GM18499 (cell line): Measurements from ENCODE around the gene ECI1.

ENCODE experiments used
- ATAC-seq: cut with Tn5 transposase; IDR thresholded peaks from one replicate; pipeline ENCODE4 v1.9.1; 2021; ENCODE audit warnings: moderate number of reproducible peaks; ENCODE audit not compliant: insufficient read depth, unreplicated experiment

ECI1 gene

GRCh38 chr16:2235695-2236336 is 15.6 kb downstream of the ECI1 start:
- no peak for ATAC-seq

GRCh38 chr16:2235234-2235651 is 16.1 kb downstream of the ECI1 start:
- ATAC-seq = no peak

- ATAC-seq = no peak
Measured at GRCh38 chr16:2234813-2235170, 16.6 kb downstream of the ECI1 start.

GRCh38 chr16:2233872-2234812 is 17.2 kb downstream of the ECI1 start:
- no peak for ATAC-seq

- ATAC-seq = no peak
Measured at GRCh38 chr16:2233046-2233775, 18.2 kb downstream of the ECI1 start.

GRCh38 chr16:2232094-2232990 is 19.0 kb downstream of the ECI1 start:
- ATAC-seq = no peak

- no peak for ATAC-seq
Measured at GRCh38 chr16:2231016-2231931, 20.1 kb downstream of the ECI1 start.

- ATAC-seq = no peak
Measured at GRCh38 chr16:2230376-2230775, 21.0 kb downstream of the ECI1 start.

- ATAC-seq = no peak
Measured at GRCh38 chr16:2229632-2230250, 21.6 kb downstream of the ECI1 start.

GRCh38 chr16:2229091-2229490 is 22.3 kb downstream of the ECI1 start:
- no peak for ATAC-seq

GRCh38 chr16:2228161-2228824 is 23.1 kb downstream of the ECI1 start:
- no peak for ATAC-seq

GRCh38 chr16:2226918-2227317 is 24.5 kb downstream of the ECI1 start:
- no peak for ATAC-seq

- no peak for ATAC-seq
Measured at GRCh38 chr16:2226245-2226793, 25.1 kb downstream of the ECI1 start.

GRCh38 chr16:2223942-2224486 is 27.4 kb downstream of the ECI1 start:
- ATAC-seq = no peak

- peak; percentile 76 for ATAC-seq
Measured at GRCh38 chr16:2223221-2223941, 28.0 kb downstream of the ECI1 start, which contains the start of gene E4F1. Gene E4F1 (plus strand): TSS chr16:2223591. CDS start chr16:2223614, 23 bp downstream.

- no peak for ATAC-seq
Measured at GRCh38 chr16:2216330-2216729, 35.1 kb downstream of the ECI1 start.

GRCh38 chr16:2214719-2214968 is 36.7 kb downstream of the ECI1 start, which contains the start of gene PGP:
Gene PGP (minus strand): TSS chr16:2214840. CDS start chr16:2214777, 63 bp downstream.
- peak; percentile 60 for ATAC-seq
